Limb (tissue), 2 donors: Measurements from ENCODE around the gene ABHD4.
A peak's percentile ranks its signal among the peaks of the same experiment; 100 is the strongest.
"Not testable (repeated sequence)": the region's sequence is repeated elsewhere in the genome, so short reads cannot be mapped to it uniquely, and the experiment has no call there.

Experiments used
- DNase-seq, 2 donors: peaks; one replicate each; pipeline ENCODE4 v3.0.0-alpha.2; 2016; ENCODE audit errors: extremely low spot score in 2 of 2

The ABHD4 gene

GRCh38 chr14:22589096-22589839 is 8.8 kb upstream of the ABHD4 start, which contains the start of gene DAD1:
Gene DAD1 (minus strand): TSS chr14:22589224. CDS start chr14:22589157, 67 bp downstream.
- DNase-seq: peak; percentile 100

GRCh38 chr14:22593189-22593588 is 4.9 kb upstream of the ABHD4 start:
- DNase-seq: no peak

- no peak for DNase-seq
These were observed 4.5 kb upstream of the ABHD4 start for GRCh38 chr14:22593601-22594000.

GRCh38 chr14:22594156-22594716 is 3.9 kb upstream of the ABHD4 start:
- DNase-seq: no peak

- no peak for DNase-seq
These were observed 1.7 kb upstream of the ABHD4 start for GRCh38 chr14:22596354-22596879.

GRCh38 chr14:22597265-22597664 is 835 bp upstream of the ABHD4 start:
- no peak for DNase-seq

GRCh38 chr14:22597771-22598098 is 365 bp upstream of the ABHD4 start:
- no peak for DNase-seq

- DNase-seq: no peak
These were observed 770 bp downstream of the ABHD4 start for GRCh38 chr14:22598896-22599244.

- no peak for DNase-seq
These were observed 1.2 kb downstream of the ABHD4 start for GRCh38 chr14:22599349-22599748.

GRCh38 chr14:22600027-22600426 is 1.9 kb downstream of the ABHD4 start:
- DNase-seq: no peak

- DNase-seq: no peak
These were observed 3.4 kb downstream of the ABHD4 start for GRCh38 chr14:22601456-22601855.

GRCh38 chr14:22601996-22602395 is 3.9 kb downstream of the ABHD4 start:
- no peak for DNase-seq

GRCh38 chr14:22602862-22603261 is 4.8 kb downstream of the ABHD4 start:
- DNase-seq: no peak

GRCh38 chr14:22606380-22606779 is 8.3 kb downstream of the ABHD4 start:
- DNase-seq: no peak

GRCh38 chr14:22607291-22607690 is 9.2 kb downstream of the ABHD4 start:
- no peak for DNase-seq

GRCh38 chr14:22610931-22611330 is 12.8 kb downstream of the ABHD4 start:
- no peak for DNase-seq

GRCh38 chr14:22613106-22613695 is 15.1 kb downstream of the ABHD4 start:
- DNase-seq: no peak

GRCh38 chr14:22613736-22614239 is 15.7 kb downstream of the ABHD4 start:
- no peak for DNase-seq

GRCh38 chr14:22614240-22614799 is 16.2 kb downstream of the ABHD4 start:
- peak; percentile 41 to 58 for DNase-seq

- not testable (repeated sequence) for DNase-seq
These were observed 17.7 kb downstream of the ABHD4 start for GRCh38 chr14:22615765-22616164.

GRCh38 chr14:22622255-22622654 is 24.2 kb downstream of the ABHD4 start:
- DNase-seq: no peak

GRCh38 chr14:22623047-22623446 is 24.9 kb downstream of the ABHD4 start:
- no peak for DNase-seq
